Stomach (tissue), 9 donors: ENCODE measurements around the gene YBX1. TPM values are rescaled to one million over a fixed set of nuclear protein-coding genes. Genes with fewer than 3 reads are reported as not detected.
A peak's percentile ranks its signal among the peaks of the same experiment; 100 is the strongest.

ENCODE experiments used
- DNase-seq, 2 donors: peaks; one replicate each; pipeline versions ENCODE4 v3.0.0 to v3.0.0-alpha.2; 2013 to 2019
- H3K27ac ChIP-seq, 5 donors: fragments of 200-600 bp in 4 of 5; sonication (generic) in 4 of 5; one replicate each; pipeline ENCODE4 v1.5.1; 2013 to 2019; ENCODE audit warnings: mild to moderate bottlenecking in 1 of 5, moderate library complexity in 1 of 5
- H3K27me3 ChIP-seq, 3 donors: fragments of 200-600 bp; sonication (generic); one replicate each; pipeline ENCODE4 v1.5.1; 2017 to 2019; ENCODE audit warnings: mixed run types in 1 of 3
- H3K36me3 ChIP-seq, 4 donors: fragments of 200-600 bp; sonication (generic); 1 replicate in 3 of 4; 2 replicates in 1 of 4; pipeline ENCODE4 v1.5.1; 2016 to 2019
- H3K4me1 ChIP-seq, 4 donors: fragments of 200-600 bp; sonication (generic); one replicate each; pipeline ENCODE4 v1.5.1; 2016 to 2019
- H3K4me3 ChIP-seq, 4 donors: fragments of 200-600 bp; sonication (generic) in 3 of 4; one replicate each; pipeline ENCODE4 v1.5.1; 2016 to 2019; ENCODE audit warnings: mild to moderate bottlenecking in 1 of 4
- H3K9me3 ChIP-seq, 4 donors: fragments of 200-600 bp; sonication (generic); one replicate each; pipeline ENCODE4 v1.5.1; 2016 to 2019
- EP300 ChIP-seq: sonication (generic); formaldehyde crosslinking; IDR thresholded peaks from one replicate; pipeline ENCODE4 v1.6.1; 2017; ENCODE audit warnings: antibody characterized with exemption
- POLR2A ChIP-seq, 4 donors: fragments of 450-650 bp; IDR thresholded peaks; one replicate each; pipeline ENCODE4 v1.6.1; 2016; ENCODE audit warnings: antibody characterized with exemption in 4 of 4, control low read depth in 2 of 4, mild to moderate bottlenecking in 1 of 4, moderate library complexity in 1 of 4
- POLR2AphosphoS5 ChIP-seq, 3 donors: sonication (generic); formaldehyde crosslinking; IDR thresholded peaks; one replicate each; pipeline ENCODE4 v1.6.1; 2016; ENCODE audit warnings: antibody characterized with exemption in 3 of 3
- WGBS, 5 donors: extraction: QIAGEN DNeasy Blood & Tissue Kit in 3 of 5; methylation state at CpG; one replicate each; pipeline versions ENCODE4 v1.1.5 to v1.1.7; 2013 to 2018; 5-methylcytosine and 5-hydroxymethylcytosine counted together
- intact Hi-C: fragments of 100-400 bp; cut with DNase I; formaldehyde crosslinking; loops from one replicate; pipeline ENCODE4 v1.15.1; 2023; ENCODE audit warnings: low total_unique reads
- polyA plus RNA-seq, 3 donors: library from polyadenylated mRNA; stranded (reverse); fragments of 200-250 nt; gene quantifications; one replicate each; pipeline ENCODE4 v1.2.3, GENCODE V29; 2013
- total RNA-seq, 5 donors: library from RNA; depleted of rRNA; stranded (reverse); fragments of >200 nt; gene quantifications; one replicate each; pipeline versions ENCODE4 v1.1.0 to v1.2.3, GENCODE V29; 2014 to 2016
- TF ChIP-seq, protein P1 (sequence below), 7 experiments: fragments of 450-650 bp in 4 of 7; fragments of 200-600 bp in 3 of 7; sonication (generic) in 3 of 7; IDR thresholded peaks; one replicate each; pipeline ENCODE4 v1.5.1; 2016 to 2019; ENCODE audit warnings: antibody characterized with exemption in 7 of 7, control low read depth in 2 of 7, mild to moderate bottlenecking in 1 of 7
- donor health status: healthy with polysubstance abuse.
- donor health status: Bipolar disorder and iron deficiency.
- donor health status: healthy.

YBX1 gene
- total and polyA plus RNA-seq, 8 donors: 201 to 844 (median 367) TPM

DNA sequence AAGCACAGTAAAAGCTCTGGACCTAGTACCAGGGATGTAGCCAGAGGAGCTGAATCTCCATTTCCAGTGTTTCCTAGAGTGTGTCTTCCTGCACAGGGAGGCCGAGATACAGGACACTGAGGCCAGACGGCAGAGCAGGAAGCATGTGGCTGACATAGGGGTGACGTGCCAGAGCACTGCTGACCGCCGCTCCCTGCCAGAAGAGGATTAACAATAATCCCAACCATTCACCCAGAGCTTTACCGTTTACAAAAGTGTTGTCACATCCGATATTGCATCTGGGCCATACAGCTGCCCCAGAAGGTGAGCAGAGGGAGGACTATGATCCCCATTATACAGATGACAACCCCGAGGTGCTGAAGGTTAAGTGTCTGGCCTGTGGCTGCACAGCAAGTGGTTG is 63.6 kb downstream of the YBX1 start:
- TF ChIP-seq, protein P1, sequence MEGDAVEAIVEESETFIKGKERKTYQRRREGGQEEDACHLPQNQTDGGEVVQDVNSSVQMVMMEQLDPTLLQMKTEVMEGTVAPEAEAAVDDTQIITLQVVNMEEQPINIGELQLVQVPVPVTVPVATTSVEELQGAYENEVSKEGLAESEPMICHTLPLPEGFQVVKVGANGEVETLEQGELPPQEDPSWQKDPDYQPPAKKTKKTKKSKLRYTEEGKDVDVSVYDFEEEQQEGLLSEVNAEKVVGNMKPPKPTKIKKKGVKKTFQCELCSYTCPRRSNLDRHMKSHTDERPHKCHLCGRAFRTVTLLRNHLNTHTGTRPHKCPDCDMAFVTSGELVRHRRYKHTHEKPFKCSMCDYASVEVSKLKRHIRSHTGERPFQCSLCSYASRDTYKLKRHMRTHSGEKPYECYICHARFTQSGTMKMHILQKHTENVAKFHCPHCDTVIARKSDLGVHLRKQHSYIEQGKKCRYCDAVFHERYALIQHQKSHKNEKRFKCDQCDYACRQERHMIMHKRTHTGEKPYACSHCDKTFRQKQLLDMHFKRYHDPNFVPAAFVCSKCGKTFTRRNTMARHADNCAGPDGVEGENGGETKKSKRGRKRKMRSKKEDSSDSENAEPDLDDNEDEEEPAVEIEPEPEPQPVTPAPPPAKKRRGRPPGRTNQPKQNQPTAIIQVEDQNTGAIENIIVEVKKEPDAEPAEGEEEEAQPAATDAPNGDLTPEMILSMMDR (IDR thresholded peaks at IDR 0.05): no peak
- TF ChIP-seq EP300 (no peak), POLR2AphosphoS5 (IDR thresholded peaks at IDR 0.05) (no peak), POLR2A (IDR thresholded peaks at IDR 0.05) (no peak)
- H3K4me1 ChIP-seq: no peaks in the 10 kb centered on the region
- peaks cover 7 to 51% (median 48%) of the 10 kb centered on the region in 4 donors for H3K36me3 ChIP-seq
- DNase-seq: no peak
- peak overlapping the region in 1 of 5 donors; percentile 34 for H3K27ac ChIP-seq
- H3K27me3 ChIP-seq: no peaks in the 10 kb centered on the region
- WGBS, 5 donors: 55 to 84% (median 74%) methylated on average over 8 of the region's 8 CpGs
- intact Hi-C loops: loop anchor here (10.0 kb wide), 2 partner anchors 171 to 601 kb away; no protein-coding TSS in a partner anchor
- H3K9me3 ChIP-seq: no peaks in the 10 kb centered on the region
- no peak overlapping the region for H3K4me3 ChIP-seq

DNA sequence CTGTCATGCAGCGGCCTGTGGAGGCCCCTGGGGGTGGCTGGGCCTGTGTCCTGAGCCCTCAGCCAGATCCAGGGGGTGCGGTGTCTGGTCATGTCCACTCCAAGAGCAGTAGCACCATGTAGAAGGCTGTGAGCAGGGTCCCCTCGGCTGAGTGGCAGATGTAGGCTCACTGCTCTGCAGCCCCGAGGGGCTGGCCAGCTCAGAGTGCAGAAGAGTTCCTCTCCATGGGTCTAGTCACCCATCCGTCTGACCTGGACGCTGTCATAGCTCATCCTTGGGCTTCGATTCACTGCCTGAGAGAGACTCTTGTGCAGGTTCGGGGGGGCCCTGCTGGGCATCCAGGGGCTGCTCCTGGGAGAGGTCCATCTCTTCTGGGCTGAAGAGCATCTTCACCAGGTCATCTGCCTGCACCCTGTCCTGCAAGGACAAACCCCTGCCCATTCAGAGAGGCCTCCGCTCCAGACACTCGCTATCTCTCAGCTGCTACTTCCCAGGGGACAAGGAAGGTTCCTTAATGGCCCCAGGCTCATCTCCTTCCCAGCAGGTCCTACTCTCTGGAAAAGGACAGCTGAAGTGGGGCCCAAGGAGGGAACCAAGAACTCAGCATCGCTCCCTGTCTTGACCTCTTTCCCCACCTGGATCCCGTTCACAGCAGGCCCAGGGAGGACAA is 64.4 kb downstream of the YBX1 start:
- no peak for TF ChIP-seq POLR2A (IDR thresholded peaks at IDR 0.05)
- no peak for TF ChIP-seq EP300
- TF ChIP-seq, protein P1 (IDR thresholded peaks at IDR 0.05): no peak
- no peak for TF ChIP-seq POLR2AphosphoS5 (IDR thresholded peaks at IDR 0.05)
- intact Hi-C loops: loop anchor here (10.0 kb wide), 2 partner anchors 172 to 602 kb away; no protein-coding TSS in a partner anchor
- 89 to 95% (median 91%) methylated on average over 5 to 12 of the region's 12 CpGs for WGBS, 5 donors

GRCh38 chr1:42747125-42747524 is 64.9 kb downstream of the YBX1 start:
- intact Hi-C loops: loop anchor here (10.0 kb wide), 2 partner anchors 172 to 602 kb away; no protein-coding TSS in a partner anchor
- TF ChIP-seq, protein P1 (IDR thresholded peaks at IDR 0.05): peak in 5 of 7 experiments; percentile 32 to 68 (median 51)
- no peak for TF ChIP-seq POLR2A (IDR thresholded peaks at IDR 0.05)
- Histone ChIP-seq H3K36me3 (peaks cover 14 to 58% (median 55%) of the 10 kb centered on the region in 4 donors), H3K27me3 (no peaks in the 10 kb centered on the region), H3K4me1 (no peaks in the 10 kb centered on the region), H3K27ac (no peak overlapping the region), H3K9me3 (no peaks in the 10 kb centered on the region), H3K4me3 (no peak overlapping the region)
- WGBS, 5 donors: 41 to 69% (median 50%) methylated on average over 4 to 14 of the region's 14 CpGs
- DNase-seq: peak; percentile 39 to 80

More for the DNA sequence above, 64.4 kb downstream of the YBX1 start:
- no peaks in the 10 kb centered on the region for H3K4me1 ChIP-seq
- H3K9me3 ChIP-seq: no peaks in the 10 kb centered on the region
- H3K27ac ChIP-seq: peak overlapping the region in 1 of 5 donors; percentile 27
- peaks cover 8 to 53% (median 50%) of the 10 kb centered on the region in 4 donors for H3K36me3 ChIP-seq
- H3K27me3 ChIP-seq: no peaks in the 10 kb centered on the region
- DNase-seq: no peak
- no peak overlapping the region for H3K4me3 ChIP-seq

- 81 to 91% (median 88%) methylated on average over 4 to 10 of the region's 10 CpGs for WGBS, 5 donors
- peaks cover 0 to under 1% (median 0%) of the 10 kb centered on the region in 4 donors for H3K4me1 ChIP-seq
- TF ChIP-seq POLR2AphosphoS5 (IDR thresholded peaks at IDR 0.05): no peak
- peaks cover 20 to 67% (median 64%) of the 10 kb centered on the region in 4 donors for H3K36me3 ChIP-seq
- DNase-seq: no peak
- no peaks in the 10 kb centered on the region for H3K9me3 ChIP-seq
- no peak overlapping the region for H3K27ac ChIP-seq
- no peak overlapping the region for H3K4me3 ChIP-seq
- no peaks in the 10 kb centered on the region for H3K27me3 ChIP-seq
- intact Hi-C loops: loop anchor here (10.0 kb wide), 2 partner anchors 173 to 603 kb away; no protein-coding TSS in a partner anchor
Measured at GRCh38 chr1:42748021-42748420, 65.8 kb downstream of the YBX1 start.
